Kidney (tissue), 14 donors: ENCODE measurements around the gene STK38L. TPM values are rescaled to one million over a fixed set of nuclear protein-coding genes. Genes with fewer than 3 reads are reported as not detected.

Experiments
- DNase-seq, 5 donors: peaks; one replicate each; pipeline ENCODE4 v3.0.0-alpha.2; 2013 to 2020
- FAIRE-seq: peaks from 2 replicates; lab custom pipeline; 2012; peaks lifted over from hg19 to GRCh38; lab: Jason Lieb, UNC
- H3K27ac ChIP-seq, 2 donors: one replicate each; pipeline ENCODE4 v1.7.0; 2013; ENCODE audit warnings: low read depth in 2 of 2, low read length in 2 of 2, inconsistent platforms in 1 of 2
- H3K27me3 ChIP-seq: one replicate; pipeline ENCODE4 v1.7.1; 2013; ENCODE audit warnings: low read length, inconsistent platforms; ENCODE audit not compliant: control insufficient read depth, insufficient read depth
- H3K36me3 ChIP-seq, 3 donors: one replicate each; pipeline versions ENCODE4 v1.7.0 to v1.7.1; 2013; ENCODE audit warnings: low read length in 3 of 3, control low read depth in 1 of 3, inconsistent platforms in 1 of 3; ENCODE audit not compliant: insufficient read depth in 3 of 3, control insufficient read depth in 2 of 3
- H3K4me1 ChIP-seq, 3 donors: one replicate each; pipeline versions ENCODE4 v1.7.0 to v1.7.1; 2013; ENCODE audit warnings: low read length in 3 of 3, inconsistent platforms in 1 of 3, low read depth in 1 of 3; ENCODE audit not compliant: control insufficient read depth in 2 of 3, insufficient read depth in 2 of 3
- H3K4me3 ChIP-seq, 3 donors: one replicate each; pipeline versions ENCODE4 v1.7.0 to v1.8.1; 2013; ENCODE audit warnings: low read length in 3 of 3, control low read depth in 1 of 3, inconsistent platforms in 1 of 3
- H3K9ac ChIP-seq, 3 donors: one replicate each; pipeline versions ENCODE4 v1.7.0 to v1.7.1; 2013; ENCODE audit warnings: low read length in 3 of 3, control low read depth in 1 of 3, inconsistent platforms in 1 of 3
- H3K9me3 ChIP-seq, 3 donors: one replicate each; pipeline versions ENCODE4 v1.7.0 to v1.7.1; 2013; ENCODE audit warnings: low read length in 3 of 3, control low read depth in 1 of 3, inconsistent platforms in 1 of 3; ENCODE audit not compliant: control insufficient read depth in 2 of 3, insufficient read depth in 1 of 3
- intact Hi-C: fragments of 100-400 bp; cut with DNase I; formaldehyde crosslinking; loops from one replicate; pipeline ENCODE4 v1.11.1; 2022
- polyA plus RNA-seq: library from polyadenylated mRNA; stranded (reverse); fragments of 350-450 nt; fragmentation: Illumina TruSeq; extraction: RNeasy Lipid Tissue Mini Kit (QIAGEN cat#74804); gene quantifications from one replicate; pipeline ENCODE4 v1.2.3, GENCODE V29; 2014; ENCODE audit warnings: low read depth, low replicate concordance; ENCODE audit not compliant: insufficient read depth
- total RNA-seq: library from RNA; stranded (reverse); fragmentation: NEBNext Ultra II Directional; extraction: Animal tissue kit (Norgen Biotek cat#: 25700); gene quantifications from one replicate; pipeline ENCODE4 v1.2.1, GENCODE V29; 2021
- TF ChIP-seq, protein P1 (sequence below): IDR thresholded peaks from 3 replicates; pipeline ENCODE4 v1.5.1; 2012; ENCODE audit warnings: mild to moderate bottlenecking, moderate library complexity, borderline replicate concordance; ENCODE audit not compliant: insufficient read depth; ENCODE audit errors: extremely low read depth
- donor health status: control.
- donor health status: control.
- donor health status: control.
- donor health status: control.
- donor health status: control.
- donor health status: DM: yes; HTN: yes; CAD: no.
- donor health status: Normal renal cell carcinoma (clear cell type).

The STK38L gene
- total and polyA plus RNA-seq, 2 donors from 2014 or later = 5.2 to 43.6 TPM

DNA sequence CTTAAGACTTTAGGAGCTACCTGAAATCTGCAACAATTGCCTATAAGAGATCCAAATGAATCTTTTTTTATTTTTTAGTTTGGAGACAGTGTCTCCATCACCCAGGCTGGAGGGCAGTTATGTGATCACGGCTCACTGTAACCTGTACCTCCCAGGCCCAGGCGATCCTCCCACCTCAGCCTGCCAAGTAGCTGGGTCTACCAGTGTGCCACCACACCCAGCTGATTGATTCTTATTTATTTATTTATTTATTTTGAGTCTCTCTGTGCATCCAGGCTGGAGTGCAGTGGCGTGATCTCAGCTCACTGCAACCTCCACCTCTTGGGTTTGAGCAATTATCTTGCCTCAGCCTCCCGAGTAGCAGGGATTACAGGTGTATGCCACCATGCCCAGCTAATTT is 26.1 kb downstream of the STK38L start:
- intact Hi-C loops = no loop called here
- TF ChIP-seq, protein P1, sequence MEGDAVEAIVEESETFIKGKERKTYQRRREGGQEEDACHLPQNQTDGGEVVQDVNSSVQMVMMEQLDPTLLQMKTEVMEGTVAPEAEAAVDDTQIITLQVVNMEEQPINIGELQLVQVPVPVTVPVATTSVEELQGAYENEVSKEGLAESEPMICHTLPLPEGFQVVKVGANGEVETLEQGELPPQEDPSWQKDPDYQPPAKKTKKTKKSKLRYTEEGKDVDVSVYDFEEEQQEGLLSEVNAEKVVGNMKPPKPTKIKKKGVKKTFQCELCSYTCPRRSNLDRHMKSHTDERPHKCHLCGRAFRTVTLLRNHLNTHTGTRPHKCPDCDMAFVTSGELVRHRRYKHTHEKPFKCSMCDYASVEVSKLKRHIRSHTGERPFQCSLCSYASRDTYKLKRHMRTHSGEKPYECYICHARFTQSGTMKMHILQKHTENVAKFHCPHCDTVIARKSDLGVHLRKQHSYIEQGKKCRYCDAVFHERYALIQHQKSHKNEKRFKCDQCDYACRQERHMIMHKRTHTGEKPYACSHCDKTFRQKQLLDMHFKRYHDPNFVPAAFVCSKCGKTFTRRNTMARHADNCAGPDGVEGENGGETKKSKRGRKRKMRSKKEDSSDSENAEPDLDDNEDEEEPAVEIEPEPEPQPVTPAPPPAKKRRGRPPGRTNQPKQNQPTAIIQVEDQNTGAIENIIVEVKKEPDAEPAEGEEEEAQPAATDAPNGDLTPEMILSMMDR = no peak
- Histone ChIP-seq H3K9me3 (no peaks in the 10 kb centered on the region), H3K27me3 (no peaks in the 10 kb centered on the region), H3K4me1 (no peaks in the 10 kb centered on the region), H3K4me3 (no peak overlapping the region), H3K36me3 (no peaks in the 10 kb centered on the region), H3K9ac (no peak overlapping the region), H3K27ac (no peak overlapping the region)
- DNase-seq (no peak), FAIRE-seq (no peak)

DNA sequence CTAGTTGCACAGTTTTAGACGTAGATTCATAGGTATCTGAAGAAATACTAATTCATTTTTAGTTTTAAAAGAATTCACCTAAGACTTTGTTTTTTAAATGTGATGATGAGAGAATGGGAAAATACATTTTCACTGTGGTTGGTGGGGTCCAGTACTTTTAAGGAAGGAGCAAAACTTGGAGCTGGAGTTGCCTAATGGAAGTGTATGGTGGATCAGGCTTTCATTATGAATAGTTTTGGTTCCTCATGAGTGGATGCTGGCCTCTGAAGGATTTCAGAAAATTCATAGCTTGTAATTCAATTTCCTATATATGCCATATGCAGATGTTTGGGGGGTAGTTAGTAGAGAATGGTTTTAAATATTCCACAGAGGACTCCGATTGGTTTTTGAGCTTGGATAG is 27.1 kb downstream of the STK38L start:
- Histone ChIP-seq H3K9ac (no peak overlapping the region), H3K4me3 (no peak overlapping the region), H3K36me3 (no peaks in the 10 kb centered on the region), H3K27me3 (no peaks in the 10 kb centered on the region), H3K27ac (no peak overlapping the region), H3K4me1 (no peaks in the 10 kb centered on the region), H3K9me3 (no peaks in the 10 kb centered on the region)
- TF ChIP-seq, protein P1 = no peak
- intact Hi-C loops = no loop called here
- no peak for FAIRE-seq
- DNase-seq = no peak

DNA sequence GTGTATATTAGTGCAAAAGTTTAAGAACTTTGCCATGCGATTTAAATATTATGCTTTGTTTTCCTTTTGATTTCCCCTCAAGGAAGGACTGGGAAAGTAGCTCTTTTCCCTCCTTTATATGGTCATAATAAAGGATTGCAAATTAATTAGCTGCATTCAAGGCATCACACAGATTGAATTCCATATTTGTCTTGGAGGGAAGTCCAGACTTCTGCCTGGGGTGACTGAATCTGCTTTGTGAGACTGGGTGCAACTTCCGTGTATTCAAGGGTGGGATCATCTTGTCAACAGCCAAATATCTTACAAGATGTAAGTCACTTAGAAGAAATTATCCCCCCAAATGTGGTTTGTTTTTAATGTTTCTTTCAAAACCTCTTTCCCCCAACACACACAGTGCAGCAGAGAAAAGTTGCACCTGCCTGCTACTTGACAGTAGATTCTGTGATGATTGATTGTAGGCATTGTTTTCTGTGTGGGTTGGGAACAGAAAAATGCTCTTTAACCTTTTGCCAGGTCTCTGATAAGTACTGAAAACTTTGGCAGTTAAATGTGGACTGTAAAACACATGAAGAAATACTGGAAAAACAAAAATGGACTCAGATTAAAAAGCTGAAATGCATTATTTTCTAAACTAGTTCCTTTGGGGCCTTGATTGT is 28.4 kb downstream of the STK38L start:
- DNase-seq = peak in 1 of 5 donors; percentile 20
- FAIRE-seq = no peak
- intact Hi-C loops = no loop called here
- Histone ChIP-seq H3K9ac (no peak overlapping the region), H3K9me3 (no peaks in the 10 kb centered on the region), H3K4me3 (no peak overlapping the region), H3K27me3 (no peaks in the 10 kb centered on the region), H3K27ac (no peak overlapping the region), H3K36me3 (no peaks in the 10 kb centered on the region), H3K4me1 (no peaks in the 10 kb centered on the region)
- TF ChIP-seq, protein P1 = no peak

DNA sequence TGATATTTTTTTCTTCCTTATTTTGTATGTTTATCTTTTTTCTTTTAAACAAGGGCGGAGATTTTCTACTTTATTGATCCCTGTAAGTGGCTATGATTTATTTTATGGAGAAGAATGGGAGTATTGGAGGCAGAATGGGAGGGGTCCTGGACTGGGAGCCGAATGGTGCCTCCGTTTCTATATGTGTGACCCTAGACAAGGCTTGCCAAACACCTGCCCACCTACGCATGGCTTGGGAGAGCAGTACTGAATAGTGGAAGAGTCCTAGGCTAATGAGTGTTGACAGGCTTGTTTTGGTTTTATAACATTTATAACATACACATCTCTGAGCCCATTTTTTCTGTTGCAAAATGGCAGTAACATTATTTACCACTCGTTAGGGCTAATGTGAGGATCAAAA is 29.0 kb downstream of the STK38L start:
- no peak overlapping the region for H3K9ac ChIP-seq
- TF ChIP-seq, protein P1 = no peak
- no peaks in the 10 kb centered on the region for H3K27me3 ChIP-seq
- no peaks in the 10 kb centered on the region for H3K36me3 ChIP-seq
- H3K27ac ChIP-seq = no peak overlapping the region
- H3K9me3 ChIP-seq = no peaks in the 10 kb centered on the region
- H3K4me1 ChIP-seq = no peaks in the 10 kb centered on the region
- intact Hi-C loops = no loop called here
- no peak for FAIRE-seq
- H3K4me3 ChIP-seq = no peak overlapping the region
- DNase-seq = no peak
